Fibroblast of skin of right biceps (primary cell): ENCODE data around the gene TMEM14C.
"Not testable (repeated sequence)": the region's sequence is repeated elsewhere in the genome, so short reads cannot be mapped to it uniquely, and the experiment has no call there.

Experiments used
- DNase-seq: peaks from one replicate; pipeline ENCODE4 v3.0.0-alpha.2; 2013

The TMEM14C gene

GRCh38 chr6:10722820-10723566 is at the start of gene TMEM14C:
TSS of gene TMEM14C (plus strand) at chr6:10723070. CDS start at chr6:10724614, 1,544 bp downstream.
- DNase-seq: peak; percentile 97

GRCh38 chr6:10676403-10676802 is 46.5 kb upstream of the TMEM14C start:
- DNase-seq: no peak

- no peak for DNase-seq
These were observed 44.4 kb upstream of the TMEM14C start for GRCh38 chr6:10678456-10678855.

- no peak for DNase-seq
These were observed 41.1 kb upstream of the TMEM14C start for GRCh38 chr6:10681795-10682194.

- no peak for DNase-seq
These were observed 40.4 kb upstream of the TMEM14C start for GRCh38 chr6:10682355-10682988.

GRCh38 chr6:10684618-10685017 is 38.3 kb upstream of the TMEM14C start:
- DNase-seq: no peak

- DNase-seq: no peak
These were observed 37.6 kb upstream of the TMEM14C start for GRCh38 chr6:10685092-10685915.

GRCh38 chr6:10686901-10687300 is 36.0 kb upstream of the TMEM14C start:
- no peak for DNase-seq

GRCh38 chr6:10687582-10687981 is 35.3 kb upstream of the TMEM14C start:
- no peak for DNase-seq

GRCh38 chr6:10690651-10691445 is 32.0 kb upstream of the TMEM14C start:
- DNase-seq: no peak

GRCh38 chr6:10692965-10693538 is 29.8 kb upstream of the TMEM14C start:
- no peak for DNase-seq

- peak; percentile 94 for DNase-seq
These were observed 28.4 kb upstream of the TMEM14C start, which contains the start of the genes C6orf52 and PAK1IP1 for GRCh38 chr6:10694302-10695085. TSS of gene C6orf52 (minus strand) at chr6:10694616. CDS start at chr6:10687550, 7,066 bp downstream. TSS of gene PAK1IP1 (plus strand) at chr6:10694972. CDS start at chr6:10694986, 14 bp downstream.

- DNase-seq: no peak
These were observed 27.7 kb upstream of the TMEM14C start for GRCh38 chr6:10695086-10695657.

GRCh38 chr6:10696655-10697054 is 26.2 kb upstream of the TMEM14C start:
- no peak for DNase-seq

- no peak for DNase-seq
These were observed 8.9 kb upstream of the TMEM14C start for GRCh38 chr6:10713962-10714361.

- DNase-seq: peak; percentile 38
These were observed 3.4 kb upstream of the TMEM14C start for GRCh38 chr6:10719296-10719963.

- no peak for DNase-seq
These were observed 3.0 kb upstream of the TMEM14C start for GRCh38 chr6:10719964-10720264.

- peak; percentile 24 for DNase-seq
These were observed 2.5 kb upstream of the TMEM14C start for GRCh38 chr6:10720265-10720959.

GRCh38 chr6:10720960-10721849 is 1.7 kb upstream of the TMEM14C start:
- not testable (repeated sequence) for DNase-seq
